Activated gamma-delta T cell treated with anti-CD3 and anti-CD28 coated beads, Interleukin-2, amount 50 U/mL, for 16 hours (primary cell): ENCODE results near the gene MYH6.
A peak's percentile ranks its signal among the peaks of the same experiment; 100 is the strongest.

Experiments used
- DNase-seq: peaks from one replicate; pipeline ENCODE4 v3.0.0-alpha.2; 2020; ENCODE audit warnings: low read depth

Gene MYH6

GRCh38 chr14:23355871-23356435, 52.1 kb downstream of the MYH6 start:
- no peak for DNase-seq

DNA sequence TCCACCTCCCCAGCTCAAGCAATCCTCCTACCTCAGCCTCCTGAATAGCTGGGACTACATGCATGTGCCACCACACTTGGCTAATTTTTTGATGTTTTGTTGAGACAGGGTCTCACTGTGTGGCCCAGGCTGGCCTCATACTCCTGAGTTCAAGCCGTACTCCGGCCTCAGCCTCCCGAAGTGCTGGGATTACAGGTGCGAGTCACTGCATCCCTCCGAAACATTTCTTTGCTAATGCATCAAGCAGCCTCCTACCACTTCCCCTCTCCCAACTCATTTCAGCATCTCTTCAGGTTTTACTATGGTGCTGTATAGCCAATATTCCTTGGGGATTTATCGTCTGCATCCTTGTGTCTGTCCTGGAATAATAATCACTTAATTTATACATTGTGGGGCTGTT, 53.1 kb downstream of the MYH6 start:
- DNase-seq: no peak

DNA sequence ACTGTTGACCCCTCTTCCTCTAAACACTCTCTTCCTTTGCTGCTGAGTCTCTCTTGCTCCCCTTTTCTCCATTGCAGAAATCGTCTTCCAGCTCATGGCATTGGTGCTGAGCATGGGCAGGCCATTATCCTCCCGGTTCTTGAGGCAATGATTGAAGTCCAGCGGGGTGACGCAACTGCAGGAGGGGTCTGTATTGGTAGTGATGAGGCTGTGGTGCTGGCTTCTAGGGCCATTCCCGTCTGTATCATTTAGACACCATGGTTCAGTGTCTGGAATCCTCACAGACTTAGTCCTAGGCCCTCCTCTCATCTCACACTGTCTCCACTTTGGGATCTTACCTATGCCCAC, 54.7 kb downstream of the MYH6 start:
- no peak for DNase-seq

GRCh38 chr14:23352506-23353432, 55.3 kb downstream of the MYH6 start, which contains the start of gene SLC22A17:
TSS of gene SLC22A17 (minus strand) at chr14:23352887.
- DNase-seq: peak; percentile 14

- DNase-seq: no peak
Measured at GRCh38 chr14:23351681-23352505, 56.2 kb downstream of the MYH6 start.

DNA sequence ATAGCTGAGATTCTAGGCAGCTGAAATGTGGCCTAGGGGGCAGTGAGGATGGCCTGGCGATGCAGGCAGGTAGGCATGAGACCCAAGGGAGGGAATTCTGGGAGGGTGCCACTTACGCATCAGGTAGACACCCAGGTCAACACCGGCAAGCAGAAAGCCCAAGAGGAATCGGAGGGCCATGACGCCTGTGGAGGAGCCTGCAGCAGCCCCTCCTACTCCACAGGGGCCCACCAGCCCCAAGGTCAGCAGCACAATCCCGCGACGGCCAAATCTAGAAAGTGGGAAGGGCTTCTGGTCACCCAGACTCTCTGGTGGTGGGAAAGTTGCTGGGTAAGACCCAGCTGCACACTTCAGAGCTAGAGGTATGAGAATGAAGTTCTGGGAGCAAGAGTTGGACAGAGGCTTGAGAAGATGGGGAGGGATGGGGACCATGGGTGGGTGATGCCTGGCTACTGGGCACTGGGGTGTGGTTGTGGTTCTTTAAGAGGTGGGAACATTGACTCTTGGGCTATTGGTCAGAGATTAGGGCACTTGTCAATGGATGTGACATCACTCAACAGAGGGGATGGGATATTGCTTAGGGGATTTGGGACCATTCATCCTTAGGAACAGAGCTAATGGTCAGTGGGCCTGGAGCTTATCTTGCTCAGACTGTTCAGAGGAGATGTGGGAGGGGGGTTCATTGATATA, 58.8 kb downstream of the MYH6 start:
- no peak for DNase-seq

- DNase-seq: no peak
Measured at GRCh38 chr14:23348297-23348655, 59.8 kb downstream of the MYH6 start.

DNA sequence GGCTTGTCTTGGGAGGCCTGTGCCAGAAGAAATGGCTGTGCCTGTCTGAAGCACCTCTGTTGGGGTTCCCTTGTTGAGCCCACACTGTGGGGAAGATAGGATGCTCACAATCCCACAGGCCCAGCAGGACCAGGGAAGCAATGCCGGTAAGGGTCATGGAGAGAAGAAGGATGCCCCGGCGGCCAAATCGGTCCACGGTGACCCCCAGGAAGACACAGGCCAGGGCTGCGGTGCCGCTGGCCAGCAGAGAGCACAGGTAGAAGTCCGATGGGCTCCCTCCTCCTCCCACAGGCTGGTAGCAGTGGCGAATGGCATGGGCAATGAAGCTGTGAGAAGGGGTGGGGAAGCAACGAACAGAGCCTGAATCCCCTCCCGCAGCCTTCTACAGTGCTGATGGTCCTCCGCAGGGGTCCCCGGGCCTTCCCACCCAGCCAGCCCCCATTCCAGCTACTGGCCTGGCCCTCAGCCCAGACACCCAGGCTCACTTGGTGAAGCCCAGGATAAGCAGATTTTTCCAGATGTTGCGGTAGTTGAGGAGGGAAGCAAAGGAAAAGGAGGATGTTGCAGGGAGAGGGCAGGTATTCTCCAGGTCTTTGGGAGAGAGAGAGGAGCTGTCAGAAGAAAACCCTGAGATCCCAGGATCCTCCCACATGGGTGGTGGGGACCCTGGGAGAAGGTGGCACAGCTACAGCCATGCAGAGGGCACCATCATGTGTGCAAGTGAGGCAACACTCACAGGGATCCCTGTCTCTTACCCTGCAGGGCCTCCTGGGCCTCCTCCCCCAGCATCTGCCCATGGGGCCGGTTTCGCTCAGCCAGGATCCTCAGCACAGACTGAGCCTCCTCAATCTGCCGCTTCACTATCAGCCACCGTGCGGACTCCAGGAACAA, 60.4 kb downstream of the MYH6 start:
- DNase-seq: no peak

- no peak for DNase-seq
Measured at GRCh38 chr14:23346693-23347405, 61.2 kb downstream of the MYH6 start.

DNA sequence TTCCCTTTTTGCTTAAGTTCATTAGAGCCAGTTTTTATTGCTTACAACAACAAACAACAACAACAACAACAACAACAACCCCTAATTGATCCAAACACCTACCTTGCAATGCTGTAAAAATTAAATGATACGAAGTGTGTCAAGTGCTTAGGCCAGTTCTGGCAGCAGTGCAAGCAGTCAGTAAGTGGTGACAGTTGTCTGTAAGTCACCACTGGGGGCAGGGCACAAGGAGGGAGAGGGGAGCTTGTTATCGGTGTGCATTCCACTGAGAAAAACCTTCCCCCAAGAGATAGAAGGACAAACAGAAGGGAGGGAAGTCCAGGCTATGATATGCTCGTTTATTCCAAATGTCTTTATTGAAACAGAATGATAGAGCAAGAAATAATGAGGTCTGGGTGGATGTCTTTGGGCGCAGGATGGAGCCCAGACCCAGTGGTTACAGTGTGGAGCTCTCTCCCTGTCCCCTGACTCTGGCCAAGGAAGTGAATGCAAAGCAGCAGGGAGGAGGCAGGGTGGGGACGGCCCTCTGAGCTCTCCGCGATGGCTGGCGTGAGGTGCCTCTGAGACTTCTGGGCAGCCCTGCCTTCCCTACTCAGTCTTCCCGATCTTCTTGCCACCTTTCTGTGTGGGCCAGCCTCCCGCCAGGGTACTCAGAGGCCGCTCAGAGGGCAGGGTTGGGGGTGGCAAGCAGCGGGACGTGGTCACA, 61.9 kb downstream of the MYH6 start:
- DNase-seq: no peak

DNA sequence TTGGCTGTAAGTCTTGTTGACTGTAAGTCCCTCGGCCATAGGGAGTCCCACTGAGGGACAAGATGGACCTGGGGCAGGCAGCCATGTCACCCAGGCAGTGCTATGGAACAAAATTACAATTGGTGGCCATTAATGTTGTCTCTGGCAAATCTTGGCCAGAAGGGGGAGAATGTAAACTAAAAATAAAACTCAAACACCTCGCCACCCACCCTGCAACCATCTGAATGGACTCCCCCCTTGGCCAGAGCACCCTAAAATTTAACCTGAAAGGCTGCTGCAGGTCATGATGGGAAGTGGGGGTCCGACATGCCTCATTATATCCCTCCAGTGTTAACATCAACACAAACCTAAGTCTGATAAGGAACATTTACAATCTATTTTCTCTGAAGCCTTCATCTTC, 63.6 kb downstream of the MYH6 start:
- DNase-seq: no peak

GRCh38 chr14:23339506-23340268, 68.4 kb downstream of the MYH6 start:
- DNase-seq: no peak

- DNase-seq: no peak
Measured at GRCh38 chr14:23335623-23336022, 72.5 kb downstream of the MYH6 start.
